HuH-7.5 (cell line): ENCODE data around the gene ZFYVE21.

Source experiments
- DNase-seq: peaks from one replicate; pipeline ENCODE4 v3.0.0; 2011; ENCODE audit warnings: low spot score

The ZFYVE21 gene

GRCh38 chr14:103737432-103738045, 21.9 kb downstream of the ZFYVE21 start:
- DNase-seq: no peak

GRCh38 chr14:103738166-103738565, 22.6 kb downstream of the ZFYVE21 start:
- DNase-seq: no peak

GRCh38 chr14:103738701-103739451, 23.3 kb downstream of the ZFYVE21 start:
- no peak for DNase-seq

GRCh38 chr14:103739466-103739792, 23.8 kb downstream of the ZFYVE21 start:
- no peak for DNase-seq

- no peak for DNase-seq
These were observed 24.3 kb downstream of the ZFYVE21 start for GRCh38 chr14:103739793-103740501.

GRCh38 chr14:103740991-103741689, 25.5 kb downstream of the ZFYVE21 start:
- no peak for DNase-seq

GRCh38 chr14:103741876-103742275, 26.3 kb downstream of the ZFYVE21 start:
- DNase-seq: no peak

GRCh38 chr14:103742499-103743255, 27.1 kb downstream of the ZFYVE21 start:
- no peak for DNase-seq

- DNase-seq: no peak
These were observed 28.1 kb downstream of the ZFYVE21 start for GRCh38 chr14:103743691-103744090.

- DNase-seq: no peak
These were observed 29.2 kb downstream of the ZFYVE21 start for GRCh38 chr14:103744621-103745395.

- no peak for DNase-seq
These were observed 29.8 kb downstream of the ZFYVE21 start for GRCh38 chr14:103745424-103745823.

GRCh38 chr14:103746701-103747100, 31.1 kb downstream of the ZFYVE21 start:
- DNase-seq: no peak

- DNase-seq: no peak
These were observed 32.9 kb downstream of the ZFYVE21 start for GRCh38 chr14:103748534-103748857.

- DNase-seq: no peak
These were observed 33.8 kb downstream of the ZFYVE21 start for GRCh38 chr14:103749452-103749851.

- DNase-seq: no peak
These were observed 34.2 kb downstream of the ZFYVE21 start for GRCh38 chr14:103749860-103750259.

GRCh38 chr14:103753774-103754173, 38.2 kb downstream of the ZFYVE21 start:
- no peak for DNase-seq

GRCh38 chr14:103755060-103755459, 39.5 kb downstream of the ZFYVE21 start:
- DNase-seq: no peak

- no peak for DNase-seq
These were observed 42.6 kb downstream of the ZFYVE21 start for GRCh38 chr14:103758059-103758776.

GRCh38 chr14:103762036-103762435, 46.4 kb downstream of the ZFYVE21 start:
- no peak for DNase-seq

GRCh38 chr14:103762541-103762940, 46.9 kb downstream of the ZFYVE21 start:
- no peak for DNase-seq
